GM21360 (cell line): ENCODE results near the gene PHF11.

ENCODE experiments used
- ATAC-seq: cut with Tn5 transposase; IDR thresholded peaks from one replicate; pipeline ENCODE4 v1.9.1; 2021; ENCODE audit warnings: mild to moderate bottlenecking, moderate library complexity; ENCODE audit not compliant: unreplicated experiment

PHF11 gene

DNA sequence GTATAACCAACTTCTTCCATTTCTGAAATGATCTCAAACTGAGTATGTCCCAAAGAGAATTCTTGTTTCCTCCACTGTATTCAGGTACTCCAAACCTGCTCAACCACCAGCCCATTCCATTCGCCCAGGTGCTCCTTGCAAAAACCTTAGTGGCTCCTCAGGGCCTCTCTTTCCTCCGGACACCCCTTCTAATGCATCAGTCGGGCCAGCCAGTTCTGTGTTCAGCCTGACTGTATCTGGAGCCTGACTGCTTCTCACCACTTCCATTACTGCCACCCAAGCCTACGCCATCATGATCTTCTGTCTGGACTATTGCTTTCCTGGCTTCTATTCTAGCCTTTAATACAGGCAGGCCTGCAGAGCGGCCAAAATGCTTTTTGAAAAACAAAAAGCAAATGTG is 1.5 kb downstream of the PHF11 start:
- ATAC-seq, result no peak

DNA sequence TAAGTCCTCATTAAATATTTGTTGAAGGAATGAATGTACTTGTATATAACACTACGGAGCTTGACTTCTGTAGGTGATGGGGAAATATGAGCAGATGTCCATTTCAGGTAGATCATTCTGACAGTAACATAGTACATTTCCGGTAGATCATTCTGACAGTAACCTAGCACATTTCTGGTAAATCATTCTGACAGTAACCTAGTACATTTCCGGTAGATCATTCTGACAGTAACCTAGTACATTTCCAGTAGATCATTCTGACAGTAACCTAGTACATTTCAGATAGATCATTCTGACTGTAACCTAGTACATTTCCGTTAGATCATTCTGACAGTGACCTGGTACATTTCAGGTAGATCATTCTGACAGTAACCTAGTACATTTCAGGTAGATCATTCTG is 2.5 kb downstream of the PHF11 start:
- ATAC-seq, result no peak

DNA sequence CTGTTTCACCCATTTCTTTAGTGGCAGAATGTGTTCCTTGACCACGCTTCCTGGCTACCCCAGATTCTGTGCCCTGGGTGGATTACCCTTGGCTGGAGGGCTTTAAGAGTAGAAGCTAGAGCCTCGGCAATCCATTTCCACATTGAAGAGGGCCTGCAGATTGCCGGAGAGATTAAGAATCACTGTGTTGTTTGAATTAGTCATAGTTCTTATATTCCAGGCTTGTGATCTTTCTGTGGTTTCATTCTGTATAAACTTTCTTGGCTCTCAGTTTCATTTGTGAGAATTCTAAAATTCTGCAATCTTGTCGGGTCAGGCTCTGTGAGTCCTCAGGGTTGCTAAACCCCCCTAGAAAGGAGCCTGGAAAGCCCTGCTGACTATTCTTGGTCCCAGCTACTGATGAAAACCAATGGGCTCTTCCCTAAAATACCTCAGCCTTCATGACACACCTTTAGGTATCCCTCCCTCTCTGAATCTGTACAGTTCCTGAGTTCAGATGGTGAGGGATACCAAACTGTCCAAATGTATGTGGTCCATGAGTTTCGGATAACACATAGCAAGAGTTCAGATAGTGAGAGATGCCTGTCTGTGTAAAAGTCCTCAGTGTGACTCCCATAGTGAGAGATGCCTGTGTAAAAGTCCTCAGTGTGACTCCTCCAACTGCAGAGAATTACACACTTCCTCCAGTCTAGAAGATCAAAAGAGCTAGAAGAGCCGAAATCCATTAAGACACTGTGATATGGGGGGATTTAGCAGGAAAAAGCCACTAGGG is 4.3 kb downstream of the PHF11 start:
- ATAC-seq, result no peak

DNA sequence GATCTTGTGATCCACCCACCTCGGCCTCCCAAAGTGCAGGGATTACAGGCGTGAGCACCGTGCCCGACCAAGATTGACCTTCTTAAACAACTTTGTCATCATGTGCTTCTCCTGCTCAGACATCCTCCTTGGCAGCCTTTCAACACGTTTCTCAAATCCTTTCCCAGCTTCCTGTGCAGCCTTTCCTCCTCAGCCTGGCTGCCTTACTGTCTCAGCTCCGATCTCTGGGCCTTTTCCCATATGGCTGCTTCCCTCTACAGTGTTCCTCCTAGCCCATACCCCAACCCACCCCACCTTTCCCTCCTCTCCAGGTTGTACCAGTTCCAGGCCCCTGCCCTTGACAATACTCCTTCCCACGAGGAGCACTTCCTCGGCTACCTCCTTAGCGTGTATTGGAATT is 7.2 kb downstream of the PHF11 start:
- ATAC-seq, result no peak

DNA sequence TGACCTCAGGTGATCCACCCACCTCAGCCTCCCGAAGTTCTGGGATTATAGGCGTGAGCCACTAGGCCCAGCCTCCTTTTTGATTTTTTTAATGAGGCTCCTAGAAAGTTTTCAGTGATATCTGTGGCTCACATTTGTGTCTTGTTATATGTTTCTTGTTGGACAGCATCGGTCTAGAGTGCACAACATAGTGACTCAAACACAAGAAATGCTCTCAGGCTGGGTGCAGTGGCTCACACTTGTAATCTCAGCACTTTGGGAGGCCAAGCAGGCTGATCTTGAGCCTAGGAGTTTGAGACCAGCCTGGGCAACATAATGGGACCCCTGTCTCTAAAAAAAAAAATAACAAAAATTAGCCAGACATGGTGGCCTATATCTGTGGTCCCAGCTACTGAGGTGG is 8.2 kb downstream of the PHF11 start:
- ATAC-seq, result no peak

DNA sequence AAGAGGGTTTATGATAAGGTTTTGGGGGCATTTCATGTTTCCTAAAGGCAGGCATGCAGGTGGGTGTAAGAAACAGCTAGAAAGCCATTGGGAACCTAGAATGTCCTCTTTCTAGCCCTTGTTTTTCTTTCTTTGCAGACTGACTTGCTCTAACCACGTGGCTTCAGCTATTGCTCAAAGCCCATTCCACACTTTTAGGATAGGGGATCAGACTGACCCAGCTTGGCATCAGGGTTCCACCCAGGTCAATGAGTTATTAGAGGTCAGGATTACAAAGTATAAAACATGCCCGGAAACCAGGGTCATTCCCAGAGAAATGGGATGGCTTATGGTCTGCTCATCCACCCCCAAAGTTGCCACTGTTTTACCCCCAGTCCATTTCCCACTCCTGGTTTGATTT is 16.8 kb downstream of the PHF11 start:
- no peak for ATAC-seq

DNA sequence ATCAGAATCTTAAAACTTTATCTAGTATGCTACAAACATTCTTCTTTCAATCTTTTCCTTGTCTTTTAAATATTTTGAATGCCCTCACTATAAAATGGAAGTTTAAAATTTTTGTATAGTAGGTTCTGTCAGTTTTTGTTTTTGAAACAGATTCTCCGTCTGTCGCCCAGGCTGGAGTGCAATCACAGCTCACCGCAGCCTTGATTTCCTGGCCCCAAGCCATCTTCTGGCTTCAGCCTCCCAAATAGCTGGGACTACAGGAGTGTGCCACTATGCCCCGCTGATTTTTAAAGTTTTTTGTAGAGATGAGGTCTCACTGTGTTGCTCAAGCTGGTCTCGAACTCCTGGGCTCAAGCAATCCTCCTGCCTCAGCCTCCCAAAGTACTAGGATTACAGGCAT is 20.7 kb downstream of the PHF11 start:
- ATAC-seq, result no peak

DNA sequence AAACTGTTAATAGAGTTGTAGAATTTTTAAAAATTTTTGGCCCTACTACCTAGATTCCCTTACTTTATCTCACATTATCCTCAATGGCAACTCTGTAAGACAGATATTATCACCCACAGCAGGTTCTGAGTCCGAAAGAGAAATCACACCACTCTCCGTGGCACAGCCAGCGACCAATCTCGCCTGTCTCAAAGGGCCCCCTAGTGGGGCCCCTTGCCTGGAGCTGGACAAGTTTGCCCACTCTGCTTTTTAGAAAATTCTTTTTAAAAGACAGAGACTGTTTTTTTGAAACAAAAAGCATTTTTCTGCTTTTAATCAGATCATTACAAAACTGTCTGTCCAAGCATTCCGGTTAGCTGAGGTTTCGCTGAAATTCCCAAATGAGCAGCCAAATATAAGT is 21.7 kb downstream of the PHF11 start:
- ATAC-seq, result no peak

DNA sequence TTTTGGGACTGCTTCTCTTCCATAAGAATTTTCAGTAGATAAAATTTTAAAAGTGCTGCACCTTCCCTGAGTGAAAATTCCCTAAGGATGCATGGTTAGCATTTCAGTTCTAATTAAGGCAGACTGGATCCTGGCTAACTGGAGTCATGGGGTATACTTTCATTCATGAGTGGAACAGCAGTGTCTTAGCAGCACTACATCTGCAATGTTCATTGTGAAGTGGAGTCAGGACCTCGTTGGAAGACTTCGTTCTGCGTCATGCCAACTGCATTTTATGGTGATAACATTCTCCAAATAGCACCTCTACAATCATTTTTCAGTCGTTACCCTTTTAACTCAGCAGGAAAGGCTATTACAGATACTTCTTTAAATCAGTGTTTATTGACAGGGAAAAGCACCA is 25.5 kb downstream of the PHF11 start:
- no peak for ATAC-seq

DNA sequence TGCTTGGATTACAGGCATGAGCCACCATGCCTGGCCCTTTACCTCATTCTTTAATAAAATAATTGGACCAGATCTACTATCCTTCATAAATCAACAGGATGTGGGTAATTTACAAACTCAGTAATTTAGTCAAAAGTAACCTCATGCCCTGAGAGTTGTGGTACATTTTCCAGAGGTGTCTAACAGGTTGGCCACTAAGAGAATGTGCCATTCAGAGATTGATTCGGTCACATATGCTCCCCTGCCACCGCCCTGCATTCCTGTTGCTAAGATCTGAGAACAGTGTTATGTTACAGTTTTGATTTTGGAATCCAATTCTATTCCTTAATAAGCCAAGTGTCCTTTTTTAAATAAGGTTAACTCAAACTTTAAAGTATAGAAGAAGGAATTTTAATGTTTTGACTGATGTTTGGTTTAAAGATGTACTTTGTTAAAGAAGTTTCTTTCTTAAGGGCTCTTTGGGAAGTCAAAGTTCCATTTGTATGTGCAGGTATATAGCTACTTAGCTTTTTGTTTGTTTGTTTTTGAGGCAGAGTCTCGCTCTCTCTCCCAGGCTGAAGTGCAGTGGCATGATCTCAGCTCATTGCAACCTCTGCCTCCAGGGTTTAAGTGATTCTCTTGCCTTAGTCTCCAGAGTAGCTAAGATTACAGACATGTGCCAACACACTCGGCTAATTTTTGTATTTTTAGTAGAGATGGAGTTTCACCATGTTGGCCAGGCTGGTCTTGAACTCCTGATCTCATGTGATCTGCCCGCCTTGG is 29.2 kb downstream of the PHF11 start:
- no peak for ATAC-seq

DNA sequence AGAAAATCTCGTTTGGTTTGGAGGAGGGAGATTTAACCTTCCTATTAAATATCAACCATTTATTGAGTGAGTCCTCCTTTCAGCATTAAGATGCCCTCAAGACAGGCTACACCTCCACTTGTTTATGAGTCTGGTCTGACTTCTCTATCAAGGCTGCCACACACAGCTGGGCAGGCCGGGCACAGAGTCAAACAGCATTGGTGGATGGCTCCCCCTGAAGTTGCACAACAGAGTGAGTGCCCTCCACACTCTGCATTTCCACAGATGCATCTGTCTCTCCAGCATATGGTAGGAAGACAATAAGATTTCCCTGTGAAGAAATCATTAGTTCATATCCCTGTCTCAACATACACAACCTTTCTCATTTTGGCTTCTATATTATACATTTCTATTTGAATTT is 31.4 kb downstream of the PHF11 start:
- no peak for ATAC-seq

DNA sequence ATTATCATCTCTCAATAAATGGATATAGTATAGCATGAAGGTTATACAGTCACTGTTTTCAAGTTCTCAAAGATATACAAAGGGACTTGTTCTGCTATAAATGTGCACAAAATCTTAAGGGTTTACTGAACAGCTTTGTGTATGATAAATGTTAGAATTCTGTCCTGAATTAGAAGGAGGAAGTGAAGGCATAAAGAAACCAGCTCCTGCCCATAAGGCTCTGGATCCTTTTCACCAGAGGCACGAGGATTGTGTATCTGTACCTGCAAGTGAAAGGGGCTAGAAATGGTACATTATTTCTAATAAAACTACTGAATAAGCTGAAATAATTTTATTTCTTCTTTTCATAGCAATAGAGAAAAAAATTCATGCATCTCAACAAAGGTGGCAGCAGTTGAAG is 32.4 kb downstream of the PHF11 start:
- ATAC-seq, result no peak

DNA sequence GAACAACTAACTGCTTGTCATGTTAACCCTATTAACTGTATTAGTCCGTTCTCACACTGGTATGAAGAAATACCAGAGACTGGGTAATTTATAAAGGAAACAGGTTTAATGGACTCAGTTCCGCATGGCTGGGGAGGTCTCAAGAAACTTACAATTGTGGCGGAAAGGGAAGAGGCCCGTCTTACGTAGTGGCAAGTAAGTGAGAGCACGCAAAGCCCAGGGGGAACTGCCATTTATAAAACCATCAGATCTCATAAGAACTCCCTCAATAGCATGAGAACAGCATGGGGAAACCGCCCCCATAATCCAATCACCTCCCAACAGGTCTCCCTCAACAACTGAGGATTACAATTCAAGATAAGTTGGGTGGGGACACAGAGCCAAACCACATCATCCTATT is 34.7 kb downstream of the PHF11 start:
- ATAC-seq, result peak; percentile 54

DNA sequence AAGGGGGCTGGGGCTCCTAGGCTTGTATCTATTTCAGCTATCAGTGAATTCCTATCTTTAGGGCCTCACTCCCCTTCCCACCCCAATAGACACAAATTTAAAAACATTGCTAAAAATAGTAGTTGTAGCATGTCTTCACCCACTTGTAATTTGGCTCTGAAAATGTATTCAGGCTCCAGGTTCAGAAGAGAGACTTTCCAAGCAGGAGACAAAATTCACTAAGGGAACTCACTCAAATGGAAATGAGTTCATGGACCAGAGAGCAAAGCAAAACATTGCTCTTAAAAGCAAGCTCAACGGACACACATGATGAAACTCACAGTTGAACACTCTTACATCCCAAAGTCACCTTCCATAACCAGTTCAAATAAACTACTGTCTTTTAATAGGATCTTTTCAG is 36.8 kb downstream of the PHF11 start:
- ATAC-seq, result no peak

DNA sequence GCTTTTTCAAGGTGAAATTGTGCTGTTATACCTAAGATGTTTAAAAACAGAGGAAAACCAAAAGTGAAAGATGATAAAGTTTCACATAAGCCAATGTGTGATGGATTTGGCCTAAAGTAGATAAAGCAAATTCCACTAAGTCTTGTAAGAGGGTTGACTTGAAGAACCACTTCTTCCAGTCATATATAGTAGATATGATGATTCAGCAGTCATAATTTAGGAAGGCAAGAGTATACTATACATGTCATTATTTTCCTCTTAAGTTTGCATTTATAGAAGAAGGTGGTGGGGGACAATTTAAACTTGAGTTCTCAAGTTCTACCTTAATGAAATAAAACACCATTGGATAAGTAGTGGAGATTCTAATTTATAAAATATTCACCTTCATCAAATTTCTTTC is 37.3 kb downstream of the PHF11 start:
- no peak for ATAC-seq

DNA sequence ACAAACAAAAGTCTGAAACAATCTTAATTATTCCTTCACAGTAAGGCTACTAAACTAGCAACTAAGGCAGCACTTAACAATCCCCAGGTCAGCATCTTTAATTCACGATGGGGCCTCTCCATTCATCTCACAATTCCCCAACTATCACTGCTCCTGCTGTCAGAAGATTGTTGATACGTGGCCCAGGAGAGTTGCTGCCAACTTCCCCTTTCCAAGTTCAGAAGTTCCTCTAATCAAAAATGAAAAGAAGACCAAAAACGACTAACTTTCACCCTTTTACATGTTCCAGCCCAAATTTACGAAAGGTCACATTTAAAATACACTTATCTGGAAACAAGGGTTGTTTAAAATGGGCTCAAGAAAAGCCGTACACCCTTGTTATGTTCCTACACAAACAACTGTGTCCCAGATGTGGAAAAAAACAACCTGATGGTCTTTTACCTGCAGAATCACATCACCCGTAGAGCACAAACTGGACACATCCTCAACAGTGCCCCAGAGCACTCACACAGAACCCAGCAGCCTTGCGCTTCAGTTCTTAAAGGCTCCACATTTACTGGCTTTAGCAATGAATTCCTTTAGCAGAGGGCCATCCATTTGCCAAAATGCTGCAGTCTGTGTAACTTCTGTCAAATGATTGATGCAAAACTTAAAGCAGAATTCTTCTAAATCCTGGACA is 38.0 kb downstream of the PHF11 start:
- ATAC-seq, result no peak

DNA sequence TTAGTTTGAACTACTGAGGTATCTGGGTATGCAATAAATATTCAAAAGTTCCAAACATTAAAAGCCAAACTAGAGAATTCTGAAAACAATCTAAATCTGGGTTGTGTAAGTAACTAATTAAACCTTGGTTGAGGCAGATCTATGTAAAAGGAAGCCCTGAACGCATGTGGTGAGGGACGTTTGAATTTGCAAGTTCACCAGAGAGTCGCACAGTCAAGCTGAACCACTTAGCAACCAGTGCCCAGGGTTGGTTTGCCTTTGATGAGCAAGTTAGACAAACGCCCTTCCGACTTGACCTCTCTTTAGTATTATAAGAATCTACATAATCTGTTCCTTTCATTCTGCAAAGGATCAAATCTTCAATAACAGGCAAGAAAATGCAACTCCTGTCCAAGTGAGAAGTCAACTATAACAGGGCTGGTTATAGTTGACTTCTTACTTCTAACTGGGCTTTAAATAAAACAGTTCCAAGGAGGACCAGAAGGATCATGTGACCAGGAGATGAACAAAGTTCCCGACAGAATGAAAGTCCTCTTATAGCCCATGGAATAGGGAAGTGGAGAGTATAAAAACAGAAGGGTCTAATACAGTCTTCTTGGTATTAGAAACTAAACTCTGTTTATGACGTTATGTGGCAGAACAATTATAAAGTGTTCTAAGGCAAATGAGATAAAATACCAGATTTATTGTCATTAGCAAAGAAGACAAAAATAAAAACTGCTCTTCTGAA is 40.6 kb downstream of the PHF11 start:
- ATAC-seq, result no peak

DNA sequence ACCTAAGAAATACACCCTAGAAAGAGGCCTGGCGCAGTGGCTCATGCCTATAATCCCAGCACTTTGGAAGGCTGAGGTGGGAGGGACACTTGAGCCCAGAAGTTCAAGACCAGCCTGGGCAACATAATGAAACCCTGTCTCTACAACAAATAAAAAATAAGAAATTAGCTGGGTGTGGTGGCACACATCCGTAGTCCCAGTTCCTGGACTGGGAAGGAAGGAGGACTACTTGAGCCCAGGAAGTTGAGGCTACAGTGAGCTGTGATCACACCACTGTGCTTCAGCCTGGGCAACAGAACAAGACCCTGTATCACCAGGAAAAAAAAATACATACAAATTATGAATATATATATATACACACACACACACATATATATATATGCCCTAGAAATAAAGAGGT is 42.7 kb downstream of the PHF11 start:
- no peak for ATAC-seq

DNA sequence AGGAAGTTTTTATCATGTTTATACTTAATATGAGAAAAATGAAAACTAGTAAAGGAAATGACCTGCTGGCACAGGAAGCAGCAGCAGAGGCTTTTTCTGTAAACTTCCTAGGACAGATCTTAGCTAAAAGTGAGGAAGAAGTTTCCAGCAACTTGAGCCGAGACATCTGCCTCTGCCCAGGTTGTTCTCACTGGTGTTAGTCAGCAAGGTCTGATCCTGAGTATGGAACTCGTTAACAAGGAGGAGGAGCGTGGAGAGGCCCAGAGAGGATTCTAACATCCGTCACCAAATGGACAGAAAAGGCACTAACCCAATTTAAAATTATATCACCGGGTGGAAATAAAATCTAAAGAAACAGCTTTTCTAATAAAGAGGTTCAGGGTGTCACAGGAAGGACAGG is 43.6 kb downstream of the PHF11 start:
- no peak for ATAC-seq

DNA sequence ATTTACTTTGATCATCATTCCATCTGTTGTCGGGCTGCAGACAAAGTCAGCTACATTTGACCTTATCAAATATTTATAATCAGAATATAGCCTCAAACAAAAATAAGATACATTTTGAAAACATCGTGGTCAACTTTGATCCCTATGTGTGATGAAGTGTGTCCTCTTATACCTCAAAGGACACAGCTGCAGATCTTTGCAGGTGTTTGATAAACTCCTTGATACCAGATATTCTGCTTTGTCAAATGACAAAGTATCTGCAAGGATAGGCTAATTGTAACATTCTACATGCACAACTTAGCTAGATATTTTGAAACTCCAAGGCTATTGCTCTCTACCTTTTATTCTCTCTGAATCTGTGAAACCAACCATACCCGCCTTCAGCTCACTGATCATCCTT is 44.0 kb downstream of the PHF11 start:
- no peak for ATAC-seq

DNA sequence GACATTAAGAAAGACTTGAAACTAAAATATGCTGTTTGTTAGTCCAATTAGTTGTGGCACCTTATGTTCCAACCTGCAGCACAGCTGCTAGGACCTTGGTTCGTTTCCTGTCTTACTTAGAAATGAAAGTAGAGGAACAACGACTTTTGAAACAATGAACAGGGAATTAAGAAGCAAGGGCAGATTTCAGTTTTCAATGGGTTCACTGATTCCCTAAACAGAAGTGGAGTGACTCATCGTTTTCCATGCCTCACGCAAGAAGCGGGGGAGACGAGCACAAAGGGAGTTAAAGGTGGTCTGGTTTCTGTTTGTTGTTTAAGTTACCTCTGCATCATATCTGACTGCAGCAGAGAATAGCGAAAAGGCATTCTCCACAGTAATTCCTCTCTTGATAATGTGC is 44.8 kb downstream of the PHF11 start:
- peak; percentile 55 for ATAC-seq
